Central memory CD8-positive, alpha-beta T cell (primary cell): ENCODE data around the gene LTB.

ENCODE experiments used
- ATAC-seq: fragments of 150-1000 bp; cut with Tn5 transposase; replicated peaks from 2 replicates; pipeline ENCODE4 v1.10.0; 2022; ENCODE audit warnings: mild to moderate bottlenecking, moderate FRiP score, moderate number of reproducible peaks; ENCODE audit not compliant: poor library complexity, severe bottlenecking; ENCODE audit errors: extremely low read depth
- DNase-seq, 2 donors: peaks; one replicate each; pipeline ENCODE4 v3.0.0; 2021; ENCODE audit warnings: low spot score in 2 of 2
- H3K27ac Mint-ChIP-seq: one replicate; pipeline ENCODE4 v1.8.0; 2022; ENCODE audit warnings: low read depth, mild to moderate bottlenecking, moderate library complexity, mixed read lengths
- H3K27me3 Mint-ChIP-seq: one replicate; pipeline ENCODE4 v1.8.0; 2022; ENCODE audit warnings: mixed read lengths
- H3K36me3 Mint-ChIP-seq: one replicate; pipeline ENCODE4 v1.8.0; 2022; ENCODE audit warnings: mild to moderate bottlenecking, moderate library complexity, mixed read lengths; ENCODE audit not compliant: insufficient read depth
- H3K4me1 Mint-ChIP-seq: one replicate; pipeline ENCODE4 v1.8.0; 2022; ENCODE audit warnings: mixed read lengths
- H3K4me3 Mint-ChIP-seq: one replicate; pipeline ENCODE4 v1.8.0; 2022; ENCODE audit warnings: mild to moderate bottlenecking, moderate library complexity, mixed read lengths
- H3K9me3 Mint-ChIP-seq: one replicate; pipeline ENCODE4 v1.8.0; 2022; ENCODE audit warnings: mixed read lengths

Gene LTB

DNA sequence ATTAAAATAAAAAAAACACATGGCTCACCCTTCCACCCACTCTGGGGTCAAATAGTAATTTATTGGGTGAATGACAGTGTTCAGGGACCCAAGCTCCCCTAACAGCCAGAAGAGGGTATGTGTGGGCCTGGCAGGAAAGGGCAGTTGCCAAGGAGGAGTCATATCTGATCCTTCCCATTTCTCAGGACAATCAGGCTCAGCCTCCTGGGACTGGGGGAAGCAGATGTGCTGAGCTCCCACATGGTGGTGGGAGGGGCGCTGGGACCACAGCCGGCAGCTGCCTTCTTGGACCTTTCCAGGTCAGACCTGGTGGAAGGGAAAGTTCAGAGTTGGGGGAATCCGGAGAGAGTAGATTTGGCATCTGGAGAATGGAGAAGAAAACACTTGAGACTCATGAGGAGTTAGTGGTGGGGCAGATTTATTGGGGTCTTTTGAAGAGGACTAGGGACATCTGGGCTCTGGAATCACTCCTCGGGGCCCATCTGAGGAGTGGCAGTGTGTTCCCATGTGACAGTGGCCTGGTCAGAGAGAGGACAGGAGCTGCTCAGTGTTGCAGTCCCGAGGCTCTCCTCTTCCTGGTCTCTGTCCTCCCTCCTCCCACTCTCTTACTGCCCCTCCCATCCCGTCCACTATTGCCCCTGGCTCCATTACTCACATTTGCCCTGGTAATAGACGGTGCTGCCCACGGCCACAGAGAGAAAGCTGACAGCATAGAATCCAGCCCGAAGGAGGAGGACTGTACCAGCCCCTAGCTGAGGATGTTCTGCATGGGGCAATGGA lies 6.8 kb upstream of the LTB start:
- peak overlapping the region; percentile 29 for H3K27ac Mint-ChIP-seq
- peaks cover 70% of the 10 kb centered on the region for H3K4me1 Mint-ChIP-seq
- no peaks in the 10 kb centered on the region for H3K9me3 Mint-ChIP-seq
- H3K4me3 Mint-ChIP-seq: no peak overlapping the region
- DNase-seq: no peak
- ATAC-seq: no peak
- H3K27me3 Mint-ChIP-seq: no peaks in the 10 kb centered on the region
- H3K36me3 Mint-ChIP-seq: peaks cover 15% of the 10 kb centered on the region

DNA sequence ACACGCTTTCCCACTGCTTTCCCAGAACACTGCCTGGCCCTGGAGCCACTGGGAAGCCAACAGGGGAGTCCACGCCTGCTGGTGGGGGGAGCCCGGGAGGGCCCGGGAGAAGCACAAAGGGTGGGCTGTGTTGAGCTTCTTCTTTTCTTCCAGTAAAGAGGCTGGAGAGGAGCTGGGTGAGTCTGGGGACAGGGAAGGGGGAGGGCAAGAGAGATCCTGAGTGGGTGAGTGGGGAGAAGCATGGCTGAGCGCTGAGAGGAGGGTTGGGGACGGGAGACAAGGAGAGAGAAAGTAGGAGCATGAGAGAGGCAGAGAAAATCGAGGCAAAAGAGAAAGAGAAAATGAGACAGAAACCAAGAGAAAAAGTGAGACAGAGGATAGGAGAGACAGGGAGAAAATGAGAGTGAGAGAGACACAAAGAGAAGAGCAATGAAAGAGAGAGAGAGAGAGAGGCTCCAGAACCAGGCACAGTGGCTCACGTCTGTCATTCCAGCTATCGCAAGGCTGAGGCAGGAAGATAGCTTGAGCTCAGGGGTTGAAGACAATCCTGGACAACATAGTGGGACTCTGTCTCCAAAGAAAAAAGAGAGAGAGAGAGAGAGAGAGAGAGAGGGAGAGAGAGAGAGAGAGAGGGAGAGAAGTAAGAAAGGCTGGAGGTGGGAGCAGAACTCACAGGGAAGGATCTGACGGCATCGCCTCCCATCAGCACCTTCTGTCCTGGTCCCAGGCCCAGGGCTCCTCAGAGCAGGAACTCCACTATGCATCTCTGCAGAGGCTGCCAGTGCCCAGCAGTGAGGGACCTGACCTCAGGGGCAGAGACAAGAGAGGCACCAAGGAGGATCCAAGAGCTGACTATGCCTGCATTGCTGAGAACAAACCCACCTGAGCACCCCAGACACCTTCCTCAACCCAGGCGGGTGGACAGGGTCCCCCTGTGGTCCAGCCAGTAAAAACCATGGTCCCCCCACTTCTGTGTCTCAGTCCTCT lies 5.9 kb upstream of the LTB start:
- H3K36me3 Mint-ChIP-seq: peaks cover 10% of the 10 kb centered on the region
- H3K27ac Mint-ChIP-seq: peak overlapping the region; percentile 87
- peak overlapping the region; percentile 57 for H3K4me3 Mint-ChIP-seq
- ATAC-seq (no peak), DNase-seq (no peak)
- peaks cover 65% of the 10 kb centered on the region for H3K4me1 Mint-ChIP-seq
- no peaks in the 10 kb centered on the region for H3K9me3 Mint-ChIP-seq
- H3K27me3 Mint-ChIP-seq: no peaks in the 10 kb centered on the region

DNA sequence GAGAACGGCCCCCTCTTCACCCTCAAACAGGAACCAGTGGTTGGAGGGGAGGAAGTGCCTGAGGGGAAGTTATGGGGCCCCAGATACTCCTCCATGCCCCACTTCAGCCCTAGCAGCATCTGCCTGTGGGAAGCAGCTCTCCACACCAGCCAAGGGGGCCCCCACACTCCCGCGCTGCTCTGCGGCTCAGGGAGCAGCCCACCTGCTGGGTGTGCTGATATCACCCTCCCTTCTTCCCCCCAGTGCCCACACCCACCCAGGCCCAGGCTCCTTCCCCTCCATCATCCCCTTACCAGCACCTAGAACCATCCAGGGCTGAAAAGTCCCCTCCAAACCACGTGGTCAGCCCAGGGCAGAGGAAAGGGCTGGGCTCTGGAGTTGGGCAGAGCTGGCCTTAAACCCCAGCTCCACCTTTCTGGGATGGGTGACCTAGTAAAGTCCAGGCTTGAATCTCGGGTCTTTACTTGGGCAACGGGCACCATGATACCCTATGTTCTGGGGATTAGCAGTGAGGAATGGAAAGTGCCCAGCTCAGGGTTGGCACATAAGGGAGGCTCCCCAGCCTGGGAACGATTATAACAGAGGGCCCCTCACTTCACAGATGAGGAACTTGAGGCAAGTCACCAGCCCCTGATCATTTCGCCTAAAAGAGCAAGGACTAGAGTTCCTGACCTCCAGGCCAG lies 4.5 kb upstream of the LTB start:
- ATAC-seq (peak; percentile 76), DNase-seq (no peak)
- H3K9me3 Mint-ChIP-seq: no peaks in the 10 kb centered on the region
- H3K4me1 Mint-ChIP-seq: peaks cover 69% of the 10 kb centered on the region
- peaks cover 5% of the 10 kb centered on the region for H3K36me3 Mint-ChIP-seq
- peak overlapping the region; percentile 62 for H3K4me3 Mint-ChIP-seq
- H3K27ac Mint-ChIP-seq: peak overlapping the region; percentile 87
- no peaks in the 10 kb centered on the region for H3K27me3 Mint-ChIP-seq

DNA sequence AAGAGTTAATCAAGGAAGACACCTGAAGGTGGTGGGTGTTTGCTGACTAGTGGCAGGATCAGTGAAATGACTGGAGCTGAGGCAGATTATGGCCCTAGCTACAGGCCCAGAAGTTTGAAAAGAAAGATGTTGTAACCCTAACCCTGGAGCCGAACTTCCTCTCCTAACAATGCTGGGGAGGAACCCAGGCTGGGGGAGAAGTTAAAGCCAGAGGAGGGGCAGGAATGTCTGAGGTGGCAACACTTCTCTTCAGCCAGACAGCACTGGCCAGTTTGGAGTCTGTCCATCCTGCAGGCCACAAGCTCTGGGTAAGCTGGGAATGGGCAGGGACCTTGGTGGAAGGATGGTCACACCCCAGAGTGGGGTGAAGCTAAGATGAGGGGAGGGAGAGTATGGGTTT lies 3.8 kb upstream of the LTB start, which contains the start of gene LST1:
Gene LST1, plus strand, starts transcription at position 270 of the 400 bp plus-strand sequence. CDS start 1,023 bp downstream, outside the sequence.
- H3K4me1 Mint-ChIP-seq: peaks cover 74% of the 10 kb centered on the region
- H3K27me3 Mint-ChIP-seq: no peaks in the 10 kb centered on the region
- peak within 1 kb of the TSS; percentile 62 for H3K4me3 Mint-ChIP-seq
- no peaks in the 10 kb centered on the region for H3K9me3 Mint-ChIP-seq
- peaks cover 11% of the 10 kb centered on the region for H3K36me3 Mint-ChIP-seq
- H3K27ac Mint-ChIP-seq: peak within 1 kb of the TSS; percentile 87
- no peak for DNase-seq
- ATAC-seq: no peak

DNA sequence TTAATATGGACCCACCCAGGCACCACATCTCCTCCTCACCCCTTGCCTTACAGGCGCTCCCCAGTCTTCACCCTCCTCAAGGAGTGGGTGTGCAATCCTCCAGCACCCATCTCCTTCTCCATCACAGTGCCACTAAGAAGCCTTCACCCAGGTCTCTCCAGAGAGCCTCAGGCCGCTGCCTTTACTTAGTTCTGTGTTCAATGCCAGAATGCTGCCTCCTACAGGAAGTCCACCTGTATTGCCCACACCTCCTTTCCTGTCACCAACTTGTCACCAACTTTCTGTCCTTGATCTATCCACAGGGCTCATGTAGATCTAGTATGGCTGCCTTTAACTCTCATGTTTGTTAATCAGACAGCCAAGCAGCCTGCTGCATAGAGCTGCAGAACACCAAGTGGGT lies 3.3 kb upstream of the LTB start:
- H3K27me3 Mint-ChIP-seq: no peaks in the 10 kb centered on the region
- H3K9me3 Mint-ChIP-seq: no peaks in the 10 kb centered on the region
- peaks cover 76% of the 10 kb centered on the region for H3K4me1 Mint-ChIP-seq
- ATAC-seq (no peak), DNase-seq (peak in 1 of 2 donors; percentile 36)
- peak overlapping the region; percentile 87 for H3K27ac Mint-ChIP-seq
- peaks cover 13% of the 10 kb centered on the region for H3K36me3 Mint-ChIP-seq
- H3K4me3 Mint-ChIP-seq: peak overlapping the region; percentile 62

- no peak for DNase-seq
- no peak for ATAC-seq
- H3K27me3 Mint-ChIP-seq: no peaks in the 10 kb centered on the region
- peak overlapping the region; percentile 97 for H3K27ac Mint-ChIP-seq
- no peaks in the 10 kb centered on the region for H3K9me3 Mint-ChIP-seq
- H3K36me3 Mint-ChIP-seq: peaks cover 26% of the 10 kb centered on the region
- H3K4me1 Mint-ChIP-seq: peaks cover 81% of the 10 kb centered on the region
- H3K4me3 Mint-ChIP-seq: peak overlapping the region; percentile 91
Observed at GRCh38 chr6:31581434-31582229, 592 bp downstream of the LTB start.

- H3K27ac Mint-ChIP-seq: peak overlapping the region; percentile 97
- no peaks in the 10 kb centered on the region for H3K9me3 Mint-ChIP-seq
- H3K36me3 Mint-ChIP-seq: peaks cover 32% of the 10 kb centered on the region
- H3K4me3 Mint-ChIP-seq: peak overlapping the region; percentile 91
- H3K4me1 Mint-ChIP-seq: peaks cover 81% of the 10 kb centered on the region
- peak; percentile 84 for ATAC-seq
- DNase-seq: peak; percentile 79 to 89
- H3K27me3 Mint-ChIP-seq: no peaks in the 10 kb centered on the region
Observed at GRCh38 chr6:31580807-31581433, 1.3 kb downstream of the LTB start.

DNA sequence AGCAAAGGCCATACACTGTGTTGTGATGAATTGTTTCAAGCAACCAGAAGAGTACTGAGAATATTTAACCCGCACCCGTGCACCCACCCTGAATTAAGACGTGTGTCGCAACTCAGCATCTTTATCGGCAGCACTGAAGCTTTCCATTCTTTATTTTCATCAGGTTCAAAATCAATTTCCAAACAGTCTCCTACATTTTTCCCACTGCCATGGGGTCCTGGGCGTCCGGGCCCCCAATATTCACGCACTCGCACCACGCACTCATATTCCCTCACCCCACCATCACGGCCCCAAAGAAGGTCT lies 1.8 kb downstream of the LTB start:
- Mint-ChIP-seq H3K36me3 (peaks cover 35% of the 10 kb centered on the region), H3K27me3 (no peaks in the 10 kb centered on the region), H3K27ac (peak overlapping the region; percentile 97), H3K4me1 (peaks cover 81% of the 10 kb centered on the region), H3K4me3 (peak overlapping the region; percentile 91), H3K9me3 (no peaks in the 10 kb centered on the region)
- ATAC-seq (no peak), DNase-seq (no peak)

- Mint-ChIP-seq H3K27ac (peak overlapping the region; percentile 97), H3K4me3 (peak overlapping the region; percentile 91), H3K4me1 (peaks cover 81% of the 10 kb centered on the region), H3K9me3 (no peaks in the 10 kb centered on the region), H3K36me3 (peaks cover 38% of the 10 kb centered on the region), H3K27me3 (no peaks in the 10 kb centered on the region)
- ATAC-seq: no peak
- no peak for DNase-seq
Observed at GRCh38 chr6:31579546-31580437, 2.4 kb downstream of the LTB start.

DNA sequence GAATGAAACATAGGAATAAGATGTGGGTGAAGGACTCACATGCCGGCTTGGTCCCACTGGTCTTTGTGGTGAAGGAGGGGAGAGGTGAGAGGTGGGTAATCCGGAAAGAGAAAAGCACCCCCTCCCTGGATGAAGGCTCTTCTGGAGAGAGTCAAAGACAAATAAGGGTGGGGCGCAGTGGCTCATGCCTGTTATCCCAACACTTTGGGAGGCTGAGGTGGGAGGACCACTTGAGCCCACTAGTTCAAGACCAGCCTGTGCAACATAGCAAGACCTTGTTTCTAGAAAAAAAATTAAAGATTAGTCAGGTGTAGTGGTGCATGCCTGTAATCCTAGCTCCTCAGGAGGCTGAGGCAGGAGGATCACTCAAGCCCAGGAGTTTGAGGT lies 3.1 kb downstream of the LTB start:
- H3K4me3 Mint-ChIP-seq: peak overlapping the region; percentile 91
- no peaks in the 10 kb centered on the region for H3K27me3 Mint-ChIP-seq
- ATAC-seq (no peak), DNase-seq (no peak)
- peaks cover 38% of the 10 kb centered on the region for H3K36me3 Mint-ChIP-seq
- H3K9me3 Mint-ChIP-seq: no peaks in the 10 kb centered on the region
- peaks cover 85% of the 10 kb centered on the region for H3K4me1 Mint-ChIP-seq
- H3K27ac Mint-ChIP-seq: peak overlapping the region; percentile 97
